Measurements from ENCODE around the gene PYGO1. TPM values are rescaled to one million over a fixed set of nuclear protein-coding genes. Genes with fewer than 3 reads are reported as not detected.

The PYGO1 gene
- total RNA-seq, 2 donors from 2014 or later, result 2.0 to 2.5 TPM

- no peak for DNase-seq
- Histone ChIP-seq H3K4me1 (ENCODE audit: control insufficient read depth, insufficient read depth, low read length) (no peaks in the 10 kb centered on the region), H3K9ac (ENCODE audit: extremely low read depth, low read length, poor library complexity, severe bottlenecking) (no peak overlapping the region), H3K27me3 (ENCODE audit: control insufficient read depth, insufficient read depth, low read length, poor library complexity, severe bottlenecking) (no peaks in the 10 kb centered on the region), H3K9me3 (ENCODE audit: control insufficient read depth, low read length) (peaks cover 20% of the 10 kb centered on the region), H3K27ac (ENCODE audit: low read depth, low read length) (no peak overlapping the region), H3K36me3 (ENCODE audit: control insufficient read depth, insufficient read depth, low read length) (no peaks in the 10 kb centered on the region), H3K4me3 (ENCODE audit: low read length) (no peak overlapping the region)
- no peak for TF ChIP-seq CTCF (conservative IDR thresholded peaks at IDR 0.05)
- Mint-ChIP-seq H3K27me3 (ENCODE audit: insufficient read depth) (peaks cover 11% of the 10 kb centered on the region), H3K4me3 (no peak overlapping the region), H3K9me3 (peaks cover 41% of the 10 kb centered on the region), H3K36me3 (ENCODE audit: low read depth) (no peaks in the 10 kb centered on the region), H3K4me1 (peaks cover 2% of the 10 kb centered on the region), H3K27ac (no peak overlapping the region)
- WGBS, 2 experiments (ENCODE audit: insufficient coverage in 1 of 2, insufficient read length in 1 of 2), result 93% methylated on average over 4 of the region's 4 CpGs; no CpG with 5 or more reads in 1 of the 2 experiments
Measured at GRCh38 chr15:55555089-55555488, 33.1 kb downstream of the PYGO1 start.

GRCh38 chr15:55552926-55553325, 35.2 kb downstream of the PYGO1 start:
- H3K27ac Mint-ChIP-seq, result no peak overlapping the region
- no peaks in the 10 kb centered on the region for H3K36me3 Mint-ChIP-seq (ENCODE audit: low read depth)

GRCh38 chr15:55552451-55552850, 35.7 kb downstream of the PYGO1 start:
- WGBS, 2 experiments (ENCODE audit: insufficient coverage in 1 of 2, insufficient read length in 1 of 2), result 89 to 95% methylated on average over 3 to 5 of the region's 5 CpGs
- Histone ChIP-seq H3K9me3 (ENCODE audit: control insufficient read depth, low read length) (peaks cover 20% of the 10 kb centered on the region), H3K36me3 (ENCODE audit: control insufficient read depth, insufficient read depth, low read length) (no peaks in the 10 kb centered on the region), H3K4me3 (ENCODE audit: low read length) (no peak overlapping the region), H3K9ac (ENCODE audit: extremely low read depth, low read length, poor library complexity, severe bottlenecking) (no peak overlapping the region), H3K27me3 (ENCODE audit: control insufficient read depth, insufficient read depth, low read length, poor library complexity, severe bottlenecking) (no peaks in the 10 kb centered on the region), H3K4me1 (ENCODE audit: control insufficient read depth, insufficient read depth, low read length) (no peaks in the 10 kb centered on the region), H3K27ac (ENCODE audit: low read depth, low read length) (peak overlapping the region; percentile 83)
- no peak for TF ChIP-seq CTCF (conservative IDR thresholded peaks at IDR 0.05)
- Mint-ChIP-seq H3K9me3 (peaks cover 31% of the 10 kb centered on the region), H3K4me1 (peaks cover 2% of the 10 kb centered on the region), H3K36me3 (ENCODE audit: low read depth) (no peaks in the 10 kb centered on the region), H3K27ac (no peak overlapping the region), H3K27me3 (ENCODE audit: insufficient read depth) (peaks cover 4% of the 10 kb centered on the region), H3K4me3 (no peak overlapping the region)
- no peak for DNase-seq

More at GRCh38 chr15:55552926-55553325, 35.2 kb downstream of the PYGO1 start:
- no peak for TF ChIP-seq CTCF (conservative IDR thresholded peaks at IDR 0.05)
- peak; percentile 51 for DNase-seq
- Mint-ChIP-seq H3K4me1 (peaks cover 2% of the 10 kb centered on the region), H3K9me3 (peaks cover 36% of the 10 kb centered on the region), H3K27me3 (ENCODE audit: insufficient read depth) (peaks cover 7% of the 10 kb centered on the region), H3K4me3 (no peak overlapping the region)
- WGBS, 2 experiments (ENCODE audit: insufficient coverage in 1 of 2, insufficient read length in 1 of 2), result 71 to 77% methylated on average over 1 to 2 of the region's 2 CpGs
- Histone ChIP-seq H3K9ac (ENCODE audit: extremely low read depth, low read length, poor library complexity, severe bottlenecking) (no peak overlapping the region), H3K4me3 (ENCODE audit: low read length) (no peak overlapping the region), H3K4me1 (ENCODE audit: control insufficient read depth, insufficient read depth, low read length) (no peaks in the 10 kb centered on the region), H3K9me3 (ENCODE audit: control insufficient read depth, low read length) (peaks cover 20% of the 10 kb centered on the region), H3K27me3 (ENCODE audit: control insufficient read depth, insufficient read depth, low read length, poor library complexity, severe bottlenecking) (no peaks in the 10 kb centered on the region), H3K27ac (ENCODE audit: low read depth, low read length) (peak overlapping the region; percentile 83), H3K36me3 (ENCODE audit: control insufficient read depth, insufficient read depth, low read length) (no peaks in the 10 kb centered on the region)

Data from endodermal cell (in vitro differentiated cells).